ENCODE results near the gene NTMT2. TPM values are rescaled to one million over a fixed set of nuclear protein-coding genes. Genes with fewer than 3 reads are reported as not detected.
"Not testable (repeated sequence)": the region's sequence is repeated elsewhere in the genome, so short reads cannot be mapped to it uniquely, and the experiment has no call there.

The NTMT2 gene
- total RNA-seq, 2 donors from 2014 or later, result not detected

- ATAC-seq (no peak), DNase-seq (no peak)
- intact Hi-C loops (cut with DNase I, micrococcal nuclease), result no loop called here
These were observed 7.7 kb downstream of the NTMT2 start for GRCh38 chr1:170153417-170153816.

- ATAC-seq (peak; percentile 93), DNase-seq (no peak)
- intact Hi-C loops (cut with DNase I, micrococcal nuclease), result no loop called here
These were observed 9.3 kb downstream of the NTMT2 start for GRCh38 chr1:170155055-170155454.

- DNase-seq (no peak), ATAC-seq (no peak)
- intact Hi-C loops (cut with DNase I, micrococcal nuclease), result no loop called here
These were observed 10.8 kb downstream of the NTMT2 start for GRCh38 chr1:170156594-170156993.

- no peak for DNase-seq
- intact Hi-C loops (cut with DNase I, micrococcal nuclease), result no loop called here
- no peak for ATAC-seq
These were observed 12.1 kb downstream of the NTMT2 start for GRCh38 chr1:170157820-170158219.

GRCh38 chr1:170162459-170163246 lies 16.9 kb downstream of the NTMT2 start:
- intact Hi-C loops (cut with DNase I, micrococcal nuclease), result no loop called here
- no peak for ATAC-seq
- DNase-seq, result peak in 1 of 2 donors; percentile 4

GRCh38 chr1:170164103-170164763 lies 18.5 kb downstream of the NTMT2 start:
- ATAC-seq (no peak), DNase-seq (no peak)
- intact Hi-C loops (cut with DNase I, micrococcal nuclease), result no loop called here

- no peak for ATAC-seq
- DNase-seq, result no peak
- intact Hi-C loops (cut with DNase I, micrococcal nuclease), result no loop called here
These were observed 20.9 kb downstream of the NTMT2 start for GRCh38 chr1:170166518-170167180.

- intact Hi-C loops (cut with DNase I, micrococcal nuclease), result no loop called here
These were observed 22.5 kb downstream of the NTMT2 start for GRCh38 chr1:170168265-170168664.

GRCh38 chr1:170170513-170170912 lies 24.8 kb downstream of the NTMT2 start:
- intact Hi-C loops (cut with DNase I, micrococcal nuclease); DNase-seq; ATAC-seq: not testable (repeated sequence)

More at GRCh38 chr1:170168265-170168664, 22.5 kb downstream of the NTMT2 start:
- DNase-seq, result no peak
- peak; percentile 38 for ATAC-seq

- intact Hi-C loops (cut with DNase I, micrococcal nuclease), result no loop called here
- ATAC-seq (no peak), DNase-seq (no peak)
These were observed 28.6 kb downstream of the NTMT2 start for GRCh38 chr1:170174395-170174794.

GRCh38 chr1:170175041-170175440 lies 29.3 kb downstream of the NTMT2 start:
- intact Hi-C loops (cut with DNase I, micrococcal nuclease), result no loop called here
- DNase-seq, result no peak
- no peak for ATAC-seq

- intact Hi-C loops (cut with DNase I, micrococcal nuclease), result no loop called here
- DNase-seq (no peak), ATAC-seq (no peak)
These were observed 29.7 kb downstream of the NTMT2 start for GRCh38 chr1:170175484-170175883.

- DNase-seq (no peak), ATAC-seq (no peak)
- intact Hi-C loops (cut with DNase I, micrococcal nuclease), result no loop called here
These were observed 31.0 kb downstream of the NTMT2 start for GRCh38 chr1:170176772-170177171.

- intact Hi-C loops (cut with DNase I, micrococcal nuclease), result no loop called here
- DNase-seq (no peak), ATAC-seq (no peak)
These were observed 36.7 kb downstream of the NTMT2 start for GRCh38 chr1:170182442-170182841.

GRCh38 chr1:170192546-170192945 lies 46.8 kb downstream of the NTMT2 start:
- no peak for DNase-seq
- ATAC-seq, result no peak
- intact Hi-C loops (cut with DNase I, micrococcal nuclease), result no loop called here

- intact Hi-C loops (cut with DNase I, micrococcal nuclease), result no loop called here
- no peak for DNase-seq
- ATAC-seq, result no peak
These were observed 48.7 kb downstream of the NTMT2 start for GRCh38 chr1:170194451-170194850.

GRCh38 chr1:170196490-170197236 lies 50.9 kb downstream of the NTMT2 start:
- intact Hi-C loops (cut with DNase I, micrococcal nuclease), result no loop called here
- no peak for ATAC-seq
- DNase-seq, result no peak

GRCh38 chr1:170198090-170198489 lies 52.3 kb downstream of the NTMT2 start:
- DNase-seq (no peak), ATAC-seq (no peak)
- intact Hi-C loops (cut with DNase I, micrococcal nuclease), result no loop called here

GRCh38 chr1:170198584-170198983 lies 52.8 kb downstream of the NTMT2 start:
- no peak for DNase-seq
- ATAC-seq, result no peak
- intact Hi-C loops (cut with DNase I, micrococcal nuclease), result no loop called here

Data from left colon (tissue), 2 donors.